ENCODE data around the gene ZFP92.

ZFP92 gene

GRCh38 chrX:153411255-153411987 lies at the start of gene ZFP92:
TSS of gene ZFP92 (plus strand) at chrX:153411472. CDS start at chrX:153418323, 6,851 bp downstream.
- Histone ChIP-seq H3K4me3 (ENCODE audit: insufficient read depth, low read length, poor library complexity, severe bottlenecking) (no peak within 1 kb of the TSS), H3K9me2 (replicated peaks; ENCODE audit: insufficient read depth, low read length) (no peaks in the 10 kb centered on the region), H3K36me3 (ENCODE audit: low read length) (no peaks in the 10 kb centered on the region), H3K79me2 (ENCODE audit: insufficient read depth, low read length) (no peaks in the 10 kb centered on the region), H3F3A (ENCODE audit: insufficient read depth) (no peaks in the 10 kb centered on the region), H4K20me1 (ENCODE audit: low read depth, low read length) (no peaks in the 10 kb centered on the region), H3K9ac (ENCODE audit: low read length) (0 out of 2 replicates have a peak within 1 kb of the TSS, but pooled peaks have one; percentile 20), H2AFZ (ENCODE audit: low read depth, low read length, severe bottlenecking) (no peak within 1 kb of the TSS), H3K27me3 (ENCODE audit: low read length) (no peaks in the 10 kb centered on the region), H3K27ac (ENCODE audit: low read depth, low read length) (no peak within 1 kb of the TSS), H3K9me3 (ENCODE audit: insufficient read depth, low read length) (no peaks in the 10 kb centered on the region), H3K4me2 (ENCODE audit: low read depth, low read length, poor library complexity, severe bottlenecking) (peak within 1 kb of the TSS; percentile 35)
- no peak for TF ChIP-seq CTCF (IDR thresholded peaks at IDR 0.05; ENCODE audit: insufficient read depth, low read length, poor library complexity, severe bottlenecking)

- H3K27ac ChIP-seq (ENCODE audit: low read depth, low read length), result no peak overlapping the region
- no peaks in the 10 kb centered on the region for H3K79me2 ChIP-seq (ENCODE audit: insufficient read depth, low read length)
- H2AFZ ChIP-seq (ENCODE audit: low read depth, low read length, severe bottlenecking), result no peak overlapping the region
- TF ChIP-seq CTCF (IDR thresholded peaks at IDR 0.05; ENCODE audit: insufficient read depth, low read length, poor library complexity, severe bottlenecking), result no peak
- no peak for TF ChIP-seq EZH2phosphoT487 (conservative IDR thresholded peaks at IDR 0.05; ENCODE audit: low read length)
- H3K27me3 ChIP-seq (ENCODE audit: low read length), result no peaks in the 10 kb centered on the region
- H3F3A ChIP-seq (ENCODE audit: insufficient read depth), result no peaks in the 10 kb centered on the region
- no peaks in the 10 kb centered on the region for H3K36me3 ChIP-seq (ENCODE audit: low read length)
- H3K4me3 ChIP-seq (ENCODE audit: insufficient read depth, low read length, poor library complexity, severe bottlenecking), result no peak overlapping the region
- H4K20me1 ChIP-seq (ENCODE audit: low read depth, low read length), result no peaks in the 10 kb centered on the region
- no peaks in the 10 kb centered on the region for H3K9me2 ChIP-seq (replicated peaks; ENCODE audit: insufficient read depth, low read length)
- no peak overlapping the region for H3K4me2 ChIP-seq (ENCODE audit: low read depth, low read length, poor library complexity, severe bottlenecking)
- no peak overlapping the region for H3K9ac ChIP-seq (ENCODE audit: low read length)
- H3K9me3 ChIP-seq (ENCODE audit: insufficient read depth, low read length), result no peaks in the 10 kb centered on the region
Measured at GRCh38 chrX:153361781-153362397, 49.4 kb upstream of the ZFP92 start.

GRCh38 chrX:153365670-153366069 lies 45.6 kb upstream of the ZFP92 start:
- no peaks in the 10 kb centered on the region for H3K27me3 ChIP-seq (ENCODE audit: low read length)
- no peak overlapping the region for H3K9ac ChIP-seq (ENCODE audit: low read length)
- H2AFZ ChIP-seq (ENCODE audit: low read depth, low read length, severe bottlenecking), result no peak overlapping the region
- no peak overlapping the region for H3K27ac ChIP-seq (ENCODE audit: low read depth, low read length)
- H4K20me1 ChIP-seq (ENCODE audit: low read depth, low read length), result no peaks in the 10 kb centered on the region
- TF ChIP-seq CTCF (IDR thresholded peaks at IDR 0.05; ENCODE audit: insufficient read depth, low read length, poor library complexity, severe bottlenecking) (no peak), EZH2phosphoT487 (conservative IDR thresholded peaks at IDR 0.05; ENCODE audit: low read length) (no peak)
- H3K4me3 ChIP-seq (ENCODE audit: insufficient read depth, low read length, poor library complexity, severe bottlenecking), result no peak overlapping the region
- H3K9me2 ChIP-seq (replicated peaks; ENCODE audit: insufficient read depth, low read length), result no peaks in the 10 kb centered on the region
- H3K4me2 ChIP-seq (ENCODE audit: low read depth, low read length, poor library complexity, severe bottlenecking), result no peak overlapping the region
- H3K36me3 ChIP-seq (ENCODE audit: low read length), result no peaks in the 10 kb centered on the region
- no peaks in the 10 kb centered on the region for H3K79me2 ChIP-seq (ENCODE audit: insufficient read depth, low read length)
- no peaks in the 10 kb centered on the region for H3F3A ChIP-seq (ENCODE audit: insufficient read depth)
- no peaks in the 10 kb centered on the region for H3K9me3 ChIP-seq (ENCODE audit: insufficient read depth, low read length)

Measured in SU-DHL-6 (cell line).